Stimulated activated CD8-positive, alpha-beta memory T cell treated with anti-CD3 and anti-CD28 coated beads, Interleukin-2, amount 100 ng/mL, for 48 hours (primary cell): ENCODE data around the gene SNX20.

ENCODE experiments used
- DNase-seq, 2 donors: peaks; one replicate each; pipeline ENCODE4 v3.0.0-alpha.2; 2020; ENCODE audit warnings: low read depth in 2 of 2

Gene SNX20

GRCh38 chr16:50635505-50636392 lies 45.4 kb downstream of the SNX20 start:
- peak in 1 of 2 donors; percentile 10 for DNase-seq

DNA sequence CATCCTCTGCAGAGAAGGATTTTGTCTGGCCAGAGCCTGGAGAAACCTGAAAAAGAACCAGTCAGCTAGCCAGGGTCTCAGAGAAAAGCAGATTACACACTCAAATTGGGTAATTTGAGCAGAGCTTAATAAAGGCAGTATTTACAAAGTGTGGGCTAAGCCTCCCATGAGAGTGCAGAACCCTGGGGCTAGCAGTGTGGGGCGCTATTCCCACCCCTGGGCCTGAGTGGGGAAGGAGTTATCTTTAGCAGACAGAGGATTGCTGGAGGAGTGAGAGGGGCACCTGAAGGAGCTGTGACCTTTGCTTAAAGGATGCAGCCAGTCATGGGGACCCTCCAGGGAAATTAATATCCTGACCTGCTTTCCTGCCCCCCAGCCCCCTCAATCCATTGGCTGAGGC lies 46.2 kb downstream of the SNX20 start:
- DNase-seq, result no peak

DNA sequence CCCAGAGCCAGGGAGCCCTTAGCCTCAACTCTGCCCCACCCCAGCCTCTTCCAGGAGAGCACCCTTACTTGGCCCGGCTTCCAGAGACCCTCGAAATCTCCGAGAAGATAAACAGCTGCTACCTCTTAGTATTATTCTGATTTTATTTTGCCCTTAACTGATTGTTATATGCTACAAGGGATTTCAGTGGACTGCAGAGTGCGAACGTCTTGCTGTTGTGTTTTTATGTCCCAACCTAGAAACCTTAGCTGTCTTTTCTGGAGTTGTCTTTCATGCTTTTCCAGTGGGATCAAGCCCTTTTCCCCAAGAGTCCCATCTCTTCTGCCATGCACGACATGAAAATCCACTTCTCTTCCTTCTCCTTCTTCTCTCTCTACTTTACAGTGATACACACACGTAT lies 47.0 kb downstream of the SNX20 start:
- no peak for DNase-seq

GRCh38 chr16:50632927-50633800 lies 47.9 kb downstream of the SNX20 start:
- DNase-seq, result no peak

GRCh38 chr16:50631985-50632576 lies 49.0 kb downstream of the SNX20 start:
- DNase-seq, result no peak

DNA sequence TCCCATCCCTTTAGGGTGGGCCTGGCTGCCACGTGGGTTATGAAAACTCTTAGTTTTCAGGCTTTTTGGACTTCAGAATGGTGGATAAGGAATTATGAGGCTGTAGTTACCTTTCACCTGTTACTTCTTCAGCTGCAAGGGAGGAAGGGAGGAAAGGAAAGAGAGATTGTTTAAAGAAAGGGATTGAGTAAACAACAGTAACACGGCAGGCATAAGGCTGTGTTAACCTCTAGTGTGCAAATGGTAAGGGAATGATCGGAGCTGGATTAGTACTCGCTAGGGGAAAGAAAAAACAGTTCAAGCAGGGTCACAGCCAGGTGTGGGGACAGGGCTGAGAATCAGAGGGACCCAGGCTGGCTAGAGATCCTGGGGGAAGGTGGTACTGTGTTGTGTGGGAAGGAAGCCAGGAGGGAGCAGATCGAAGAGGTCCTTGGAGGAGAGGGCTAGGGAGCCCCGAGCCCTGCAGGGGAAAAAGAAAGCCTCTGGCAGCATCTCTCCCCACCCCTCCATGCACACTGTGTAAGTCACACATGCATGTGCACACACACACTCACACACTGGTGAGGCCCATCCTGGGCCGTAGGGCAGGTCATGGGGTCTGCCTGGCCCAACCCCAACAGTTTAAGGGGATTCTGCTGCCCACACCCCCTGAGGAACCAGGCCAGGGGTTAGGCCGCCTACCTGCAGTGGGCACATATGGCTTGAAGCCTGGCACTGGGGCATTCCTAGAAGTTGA lies 49.7 kb downstream of the SNX20 start:
- no peak for DNase-seq

- no peak for DNase-seq
Measured at GRCh38 chr16:50630394-50631020, 50.6 kb downstream of the SNX20 start.

GRCh38 chr16:50629334-50629733 lies 51.8 kb downstream of the SNX20 start:
- no peak for DNase-seq

DNA sequence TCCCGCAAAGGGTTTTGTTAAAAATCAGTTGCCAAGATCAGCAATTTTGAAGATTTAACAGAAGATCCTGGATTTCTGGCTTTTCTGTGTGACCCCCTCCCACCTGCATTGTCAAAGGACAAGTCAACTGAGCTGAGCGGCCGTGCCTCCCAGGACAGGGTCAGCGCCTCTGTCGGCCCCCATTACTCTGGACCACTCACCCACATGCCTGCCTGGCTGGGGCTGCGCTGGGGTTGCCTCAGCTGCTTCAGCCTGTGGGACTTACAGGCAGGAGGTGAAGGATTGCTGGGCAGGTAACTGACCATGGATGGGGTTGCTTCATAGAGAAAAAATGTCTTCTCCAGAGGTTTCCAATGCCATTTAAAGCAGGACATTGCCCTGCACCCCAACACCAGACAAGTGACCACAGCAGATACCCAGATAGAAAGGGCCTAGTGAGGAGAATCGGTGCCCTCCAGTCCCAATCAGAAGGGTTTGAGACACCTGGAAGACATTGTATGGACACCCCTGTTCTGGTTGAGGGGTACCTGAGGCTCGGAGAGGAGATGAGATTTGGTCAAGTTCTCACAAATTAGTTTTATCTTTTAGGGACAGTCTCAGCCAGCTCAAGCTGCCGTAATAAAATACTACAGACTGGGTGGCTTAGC lies 52.8 kb downstream of the SNX20 start:
- DNase-seq, result no peak

DNA sequence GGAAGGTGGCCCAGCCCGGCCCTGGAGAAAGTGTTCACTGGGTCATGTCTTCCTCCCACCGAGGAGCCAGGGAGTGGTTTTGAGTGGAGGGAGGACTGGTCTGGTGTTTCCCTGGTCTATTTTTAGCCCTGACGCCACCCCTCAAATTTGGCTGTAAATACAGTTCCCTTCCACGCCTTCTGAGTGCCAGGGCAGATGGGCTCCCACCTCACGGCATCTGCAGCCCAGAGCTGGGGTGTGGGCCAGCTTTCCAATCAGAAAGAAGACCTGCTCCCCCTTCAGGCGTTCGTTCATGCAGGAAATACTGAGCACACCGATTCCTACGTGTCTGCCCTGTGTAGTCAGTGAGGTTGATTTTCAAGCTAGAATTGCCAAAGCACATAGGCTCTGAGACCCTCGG lies 53.7 kb downstream of the SNX20 start:
- no peak for DNase-seq

- DNase-seq, result no peak
Measured at GRCh38 chr16:50626868-50627267, 54.2 kb downstream of the SNX20 start.

DNA sequence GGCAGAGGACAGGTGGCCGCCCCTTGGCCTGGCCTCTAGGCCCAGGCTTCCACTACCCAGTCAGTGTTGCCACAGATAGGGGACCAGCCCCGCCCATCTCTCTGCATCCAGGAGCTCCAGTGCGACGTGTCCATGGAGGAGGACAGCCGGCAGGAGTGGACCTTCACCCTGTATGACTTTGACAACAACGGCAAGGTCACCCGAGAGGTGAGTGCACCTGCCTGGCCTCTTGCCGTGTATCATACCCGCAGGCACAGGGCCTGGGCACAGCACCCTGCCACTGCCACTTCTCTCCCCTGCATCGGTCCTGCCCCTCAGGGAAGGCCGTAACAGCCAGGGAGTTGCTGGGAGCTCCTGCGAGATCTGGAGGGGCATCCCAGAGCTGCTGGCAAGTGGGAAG lies 55.7 kb downstream of the SNX20 start:
- no peak for DNase-seq

DNA sequence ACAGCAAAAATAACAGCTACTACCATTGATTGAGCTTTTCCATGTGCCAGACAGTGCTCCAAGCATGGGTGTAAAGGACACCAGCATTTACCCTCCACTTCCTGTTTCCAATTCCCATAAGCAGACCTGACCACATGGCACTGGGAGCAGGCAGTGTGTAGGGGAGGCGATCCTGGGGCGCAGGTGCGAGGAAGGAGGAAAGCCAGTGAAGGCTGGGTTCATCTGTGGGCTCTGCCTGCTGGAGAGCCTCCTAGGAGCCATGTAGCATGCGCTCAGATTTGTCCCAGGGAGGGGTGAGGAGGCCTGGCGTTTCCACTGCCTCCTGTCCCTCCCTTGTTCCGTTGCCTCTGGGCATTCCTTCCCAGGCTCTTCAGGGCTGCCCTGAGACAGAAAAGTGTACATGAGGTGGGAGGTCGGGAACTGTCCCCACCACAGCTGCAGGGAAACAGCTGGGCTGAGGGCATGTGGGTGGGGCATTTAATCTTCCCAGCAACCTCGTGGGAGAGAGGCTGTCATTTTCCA lies 56.6 kb downstream of the SNX20 start:
- DNase-seq, result no peak

GRCh38 chr16:50622643-50623369 lies 58.3 kb downstream of the SNX20 start:
- no peak for DNase-seq

DNA sequence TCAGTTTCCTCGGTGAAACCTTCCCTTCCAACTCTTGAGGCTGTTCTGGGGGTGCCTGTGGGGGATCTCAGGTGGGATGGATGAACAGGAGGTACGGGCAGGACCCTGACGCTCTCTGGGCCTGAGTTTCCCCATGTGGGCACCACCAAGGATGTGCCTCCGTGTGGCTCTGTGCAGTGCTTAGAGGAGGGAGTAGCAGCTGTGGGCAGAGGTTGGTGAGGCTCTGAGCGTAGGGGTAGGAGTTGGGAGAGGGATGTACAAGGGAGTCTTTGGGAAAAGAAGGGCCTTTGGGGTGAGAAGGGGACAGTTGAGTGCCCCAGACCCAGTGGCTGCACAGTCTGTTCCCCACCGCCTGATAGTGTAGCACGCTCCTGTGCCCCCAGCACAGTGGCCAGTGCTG lies 59.1 kb downstream of the SNX20 start:
- DNase-seq, result no peak
